Neural progenitor cell (in vitro differentiated cells): Measurements from ENCODE around the gene HSP90AB1. TPM values are rescaled to one million over a fixed set of nuclear protein-coding genes. Genes with fewer than 3 reads are reported as not detected.
A peak's percentile ranks its signal among the peaks of the same experiment; 100 is the strongest.

ENCODE experiments used
- DNase-seq: peaks from one replicate; pipeline ENCODE4 v3.0.0-alpha.2; 2016; ENCODE audit warnings: low spot score
- H2AFZ ChIP-seq: fragments of 200-600 bp; sonication (generic); replicated peaks from 2 replicates; pipeline ENCODE4 v1.6.1; 2016; ENCODE audit warnings: antibody characterized with exemption
- H3F3A ChIP-seq: fragments of 200-600 bp; sonication (generic); 2 replicates; pipeline ENCODE4 v1.6.1; 2016; ENCODE audit warnings: antibody characterized with exemption, low read depth
- H3K27ac ChIP-seq: fragments of 200-600 bp; sonication (generic); 2 replicates; pipeline ENCODE4 v1.5.1; 2016; ENCODE audit warnings: mild to moderate bottlenecking
- H3K27me3 ChIP-seq: fragments of 200-600 bp; sonication (generic); 2 replicates; pipeline ENCODE4 v1.6.1; 2016; ENCODE audit warnings: mild to moderate bottlenecking, moderate library complexity
- H3K36me3 ChIP-seq: fragments of 200-600 bp; sonication (generic); 2 replicates; pipeline ENCODE4 v1.5.1; 2016
- H3K4me1 ChIP-seq: fragments of 200-600 bp; sonication (generic); 2 replicates; pipeline ENCODE4 v1.6.1; 2016; ENCODE audit warnings: mixed run types
- H3K4me2 ChIP-seq: fragments of 200-600 bp; sonication (generic); 2 replicates; pipeline ENCODE4 v1.6.1; 2016
- H3K4me3 ChIP-seq: fragments of 200-600 bp; sonication (generic); 2 replicates; pipeline ENCODE4 v1.5.1; 2016
- H3K79me2 ChIP-seq: fragments of 200-600 bp; sonication (generic); 2 replicates; pipeline ENCODE4 v1.6.1; 2016; ENCODE audit warnings: low read depth
- H3K9ac ChIP-seq: fragments of 200-600 bp; sonication (generic); 2 replicates; pipeline ENCODE4 v1.6.1; 2016
- H3K9me3 ChIP-seq: fragments of 200-600 bp; sonication (generic); 2 replicates; pipeline ENCODE4 v1.5.1; 2016; ENCODE audit warnings: low read depth
- H4K20me1 ChIP-seq: fragments of 200-600 bp; sonication (generic); 2 replicates; pipeline ENCODE4 v1.6.1; 2016; ENCODE audit warnings: low read depth
- H3K27ac Mint-ChIP-seq: 3 replicates; pipeline ENCODE4 v1.8.0; 2021; ENCODE audit warnings: mixed read lengths
- H3K27me3 Mint-ChIP-seq: 2 replicates; pipeline ENCODE4 v1.8.0; 2022; ENCODE audit warnings: low read depth, mild to moderate bottlenecking, inconsistent platforms, moderate library complexity, mixed read lengths; ENCODE audit not compliant: insufficient read depth
- H3K36me3 Mint-ChIP-seq: 3 replicates; pipeline ENCODE4 v1.8.0; 2021; ENCODE audit warnings: mixed read lengths
- H3K4me1 Mint-ChIP-seq: 3 replicates; pipeline ENCODE4 v1.8.0; 2021; ENCODE audit warnings: mixed read lengths
- H3K4me3 Mint-ChIP-seq: 3 replicates; pipeline ENCODE4 v1.8.0; 2021; ENCODE audit warnings: mild to moderate bottlenecking, moderate library complexity, mixed read lengths
- H3K9me3 Mint-ChIP-seq: 3 replicates; pipeline ENCODE4 v1.8.0; 2020; ENCODE audit warnings: mixed read lengths
- EZH2 ChIP-seq: fragments of 200-600 bp; sonication (generic); IDR thresholded peaks from 2 replicates; pipeline ENCODE4 v1.6.1; 2017; ENCODE audit warnings: antibody characterized with exemption, mild to moderate bottlenecking, moderate library complexity
- EZH2phosphoT487 ChIP-seq: fragments of 200-600 bp; sonication (generic); IDR thresholded peaks from 2 replicates; pipeline ENCODE4 v1.6.1; 2017; ENCODE audit warnings: antibody characterized with exemption
- total RNA-seq: library from RNA; depleted of rRNA; stranded (reverse); fragments of >200 nt; gene quantifications from 2 replicates; pipeline ENCODE4 v1.2.3, GENCODE V29; 2015; ENCODE audit warnings: low replicate concordance
- TF ChIP-seq, protein P1 (sequence below): fragments of 200-600 bp; sonication (generic); IDR thresholded peaks from 2 replicates; pipeline ENCODE4 v1.5.1; 2017; ENCODE audit warnings: antibody characterized with exemption, mild to moderate bottlenecking

Gene HSP90AB1
- total RNA-seq, 1 donor from 2014 or later, result 2,068 TPM

DNA sequence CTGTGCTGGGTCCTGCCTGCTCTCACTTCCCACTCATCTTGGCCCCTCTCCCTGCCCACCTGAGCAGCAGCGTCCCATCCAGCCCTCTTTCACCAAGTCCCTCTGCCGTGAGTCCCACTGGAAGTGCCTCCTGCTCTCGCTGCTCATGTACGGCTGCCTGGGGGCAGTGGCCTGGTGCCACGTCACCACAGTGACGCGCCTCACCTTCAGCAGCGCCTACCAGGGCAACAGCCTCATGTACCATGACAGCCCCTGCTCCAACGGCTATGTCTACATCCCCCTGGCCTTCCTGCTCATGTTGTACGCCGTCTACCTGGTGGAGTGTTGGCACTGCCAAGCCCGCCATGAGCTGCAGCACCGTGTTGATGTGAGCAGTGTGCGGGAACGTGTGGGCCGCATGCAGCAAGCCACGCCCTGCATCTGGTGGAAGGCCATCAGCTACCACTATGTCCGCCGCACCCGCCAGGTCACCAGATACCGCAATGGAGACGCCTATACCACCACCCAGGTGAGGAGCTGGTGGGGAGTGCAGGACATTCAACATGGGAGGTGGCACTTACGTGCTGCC, 26.2 kb downstream of the HSP90AB1 start:
- Mint-ChIP-seq H3K36me3 (peaks cover 5% of the 10 kb centered on the region), H3K27ac (no peak overlapping the region), H3K4me1 (peaks cover 38% of the 10 kb centered on the region), H3K27me3 (peaks cover 16% of the 10 kb centered on the region), H3K9me3 (no peaks in the 10 kb centered on the region), H3K4me3 (peak overlapping the region; percentile 12)
- TF ChIP-seq, protein P1, sequence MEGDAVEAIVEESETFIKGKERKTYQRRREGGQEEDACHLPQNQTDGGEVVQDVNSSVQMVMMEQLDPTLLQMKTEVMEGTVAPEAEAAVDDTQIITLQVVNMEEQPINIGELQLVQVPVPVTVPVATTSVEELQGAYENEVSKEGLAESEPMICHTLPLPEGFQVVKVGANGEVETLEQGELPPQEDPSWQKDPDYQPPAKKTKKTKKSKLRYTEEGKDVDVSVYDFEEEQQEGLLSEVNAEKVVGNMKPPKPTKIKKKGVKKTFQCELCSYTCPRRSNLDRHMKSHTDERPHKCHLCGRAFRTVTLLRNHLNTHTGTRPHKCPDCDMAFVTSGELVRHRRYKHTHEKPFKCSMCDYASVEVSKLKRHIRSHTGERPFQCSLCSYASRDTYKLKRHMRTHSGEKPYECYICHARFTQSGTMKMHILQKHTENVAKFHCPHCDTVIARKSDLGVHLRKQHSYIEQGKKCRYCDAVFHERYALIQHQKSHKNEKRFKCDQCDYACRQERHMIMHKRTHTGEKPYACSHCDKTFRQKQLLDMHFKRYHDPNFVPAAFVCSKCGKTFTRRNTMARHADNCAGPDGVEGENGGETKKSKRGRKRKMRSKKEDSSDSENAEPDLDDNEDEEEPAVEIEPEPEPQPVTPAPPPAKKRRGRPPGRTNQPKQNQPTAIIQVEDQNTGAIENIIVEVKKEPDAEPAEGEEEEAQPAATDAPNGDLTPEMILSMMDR, result no peak
- TF ChIP-seq EZH2phosphoT487 (no peak), EZH2 (no peak)
- Histone ChIP-seq H3K27me3 (peaks cover 52% of the 10 kb centered on the region), H3K4me2 (no peak overlapping the region), H3K9me3 (no peaks in the 10 kb centered on the region), H3K4me3 (no peak overlapping the region), H2AFZ (no peak overlapping the region), H4K20me1 (no peaks in the 10 kb centered on the region), H3K9ac (no peak overlapping the region), H3K4me1 (peaks cover 26% of the 10 kb centered on the region), H3K27ac (no peak overlapping the region), H3K79me2 (no peaks in the 10 kb centered on the region), H3K36me3 (no peaks in the 10 kb centered on the region), H3F3A (peaks cover 20% of the 10 kb centered on the region)
- no peak for DNase-seq

DNA sequence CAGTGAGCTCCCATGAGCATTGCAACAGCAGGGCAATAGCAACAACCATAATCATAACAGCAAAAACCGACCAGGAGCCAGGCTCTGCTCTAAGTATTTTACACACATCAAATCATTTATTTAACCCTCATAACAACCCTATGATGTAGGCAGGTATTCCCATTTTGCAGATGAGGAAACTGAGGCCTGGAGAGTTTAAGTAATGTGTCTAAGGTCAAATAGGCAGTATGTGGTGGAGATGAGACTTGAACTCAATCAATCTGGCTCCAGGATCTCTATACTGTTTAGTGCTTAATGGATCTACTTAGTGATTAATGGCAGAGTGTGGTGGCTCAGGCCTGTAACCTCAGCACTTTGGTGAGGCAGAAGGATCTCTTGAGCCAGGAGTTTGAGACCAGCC, 26.7 kb downstream of the HSP90AB1 start:
- peaks cover 15% of the 10 kb centered on the region for H3F3A ChIP-seq
- H3K4me3 ChIP-seq, result no peak overlapping the region
- peaks cover 16% of the 10 kb centered on the region for H3K27me3 Mint-ChIP-seq
- no peaks in the 10 kb centered on the region for H3K9me3 Mint-ChIP-seq
- H3K4me3 Mint-ChIP-seq, result no peak overlapping the region
- no peaks in the 10 kb centered on the region for H3K36me3 ChIP-seq
- no peaks in the 10 kb centered on the region for H3K9me3 ChIP-seq
- peaks cover 32% of the 10 kb centered on the region for H3K4me1 Mint-ChIP-seq
- H3K27me3 ChIP-seq, result peaks cover 57% of the 10 kb centered on the region
- no peak overlapping the region for H2AFZ ChIP-seq
- DNase-seq, result no peak
- H3K9ac ChIP-seq, result no peak overlapping the region
- no peak overlapping the region for H3K4me2 ChIP-seq
- peaks cover 21% of the 10 kb centered on the region for H3K4me1 ChIP-seq
- H3K36me3 Mint-ChIP-seq, result peaks cover 5% of the 10 kb centered on the region
- no peak overlapping the region for H3K27ac Mint-ChIP-seq
- no peak for TF ChIP-seq EZH2
- TF ChIP-seq, protein P1, result no peak
- no peak for TF ChIP-seq EZH2phosphoT487
- no peak overlapping the region for H3K27ac ChIP-seq
- no peaks in the 10 kb centered on the region for H3K79me2 ChIP-seq
- H4K20me1 ChIP-seq, result no peaks in the 10 kb centered on the region

DNA sequence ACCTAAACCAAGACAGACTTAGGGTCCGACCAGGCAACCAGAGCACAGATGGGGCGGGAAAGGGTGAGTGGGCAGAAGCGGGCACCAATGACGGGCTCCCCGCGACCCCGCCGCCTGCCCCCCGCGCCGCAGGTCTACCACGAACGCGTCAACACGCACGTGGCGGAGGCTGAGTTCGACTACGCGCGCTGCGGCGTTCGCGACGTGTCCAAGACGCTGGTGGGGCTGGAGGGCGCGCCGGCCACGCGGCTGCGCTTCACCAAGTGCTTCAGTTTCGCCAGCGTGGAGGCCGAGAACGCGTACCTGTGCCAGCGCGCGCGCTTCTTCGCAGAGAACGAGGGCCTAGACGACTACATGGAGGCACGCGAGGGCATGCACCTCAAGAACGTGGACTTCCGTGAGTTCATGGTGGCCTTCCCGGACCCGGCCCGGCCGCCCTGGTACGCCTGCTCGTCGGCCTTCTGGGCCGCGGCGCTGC, 28.4 kb downstream of the HSP90AB1 start:
- Histone ChIP-seq H4K20me1 (no peaks in the 10 kb centered on the region), H3K79me2 (no peaks in the 10 kb centered on the region), H3K9ac (no peak overlapping the region), H3K4me1 (peaks cover 5% of the 10 kb centered on the region), H3K4me2 (no peak overlapping the region), H2AFZ (no peak overlapping the region), H3F3A (no peaks in the 10 kb centered on the region), H3K9me3 (no peaks in the 10 kb centered on the region), H3K27me3 (peaks cover 41% of the 10 kb centered on the region), H3K4me3 (no peak overlapping the region), H3K36me3 (no peaks in the 10 kb centered on the region), H3K27ac (no peak overlapping the region)
- peaks cover 5% of the 10 kb centered on the region for H3K36me3 Mint-ChIP-seq
- DNase-seq, result no peak
- H3K4me3 Mint-ChIP-seq, result no peak overlapping the region
- peaks cover 23% of the 10 kb centered on the region for H3K4me1 Mint-ChIP-seq
- H3K9me3 Mint-ChIP-seq, result peaks cover 3% of the 10 kb centered on the region
- peaks cover 20% of the 10 kb centered on the region for H3K27me3 Mint-ChIP-seq
- no peak overlapping the region for H3K27ac Mint-ChIP-seq
- TF ChIP-seq, protein P1, result no peak
- no peak for TF ChIP-seq EZH2phosphoT487
- TF ChIP-seq EZH2, result no peak
